ENCODE results near the gene ZCCHC4.

DNA sequence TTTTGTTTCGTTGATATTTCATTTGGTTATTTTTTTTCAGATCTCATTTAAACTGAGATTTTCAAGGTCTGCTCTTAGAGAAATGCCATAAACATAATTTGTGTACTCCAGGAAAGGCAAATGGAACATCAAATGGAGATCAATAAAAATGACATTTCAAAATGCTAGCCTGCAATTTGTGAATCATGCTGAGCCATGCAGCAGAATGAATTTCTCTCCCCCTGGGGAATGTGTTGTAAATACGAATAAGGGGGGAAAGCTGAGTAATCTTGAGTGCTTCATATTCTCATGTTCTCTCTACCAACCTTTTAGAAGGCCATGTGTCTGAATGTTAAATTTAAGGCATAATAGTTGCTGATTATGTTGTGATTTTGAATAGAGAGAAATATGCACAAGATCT, 7.8 kb downstream of the ZCCHC4 start:
- TF ChIP-seq POLR2A (IDR thresholded peaks at IDR 0.05) (no peak), POLR2AphosphoS5 (IDR thresholded peaks at IDR 0.05) (no peak)
- TF ChIP-seq, protein P1, sequence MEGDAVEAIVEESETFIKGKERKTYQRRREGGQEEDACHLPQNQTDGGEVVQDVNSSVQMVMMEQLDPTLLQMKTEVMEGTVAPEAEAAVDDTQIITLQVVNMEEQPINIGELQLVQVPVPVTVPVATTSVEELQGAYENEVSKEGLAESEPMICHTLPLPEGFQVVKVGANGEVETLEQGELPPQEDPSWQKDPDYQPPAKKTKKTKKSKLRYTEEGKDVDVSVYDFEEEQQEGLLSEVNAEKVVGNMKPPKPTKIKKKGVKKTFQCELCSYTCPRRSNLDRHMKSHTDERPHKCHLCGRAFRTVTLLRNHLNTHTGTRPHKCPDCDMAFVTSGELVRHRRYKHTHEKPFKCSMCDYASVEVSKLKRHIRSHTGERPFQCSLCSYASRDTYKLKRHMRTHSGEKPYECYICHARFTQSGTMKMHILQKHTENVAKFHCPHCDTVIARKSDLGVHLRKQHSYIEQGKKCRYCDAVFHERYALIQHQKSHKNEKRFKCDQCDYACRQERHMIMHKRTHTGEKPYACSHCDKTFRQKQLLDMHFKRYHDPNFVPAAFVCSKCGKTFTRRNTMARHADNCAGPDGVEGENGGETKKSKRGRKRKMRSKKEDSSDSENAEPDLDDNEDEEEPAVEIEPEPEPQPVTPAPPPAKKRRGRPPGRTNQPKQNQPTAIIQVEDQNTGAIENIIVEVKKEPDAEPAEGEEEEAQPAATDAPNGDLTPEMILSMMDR (IDR thresholded peaks at IDR 0.05) = no peak
